Sigmoid colon (tissue), 4 donors: ENCODE data around the gene FAM227A.

ENCODE experiments used
- EP300 ChIP-seq, 4 donors: sonication (generic); formaldehyde crosslinking; IDR thresholded peaks; one replicate each; pipeline ENCODE4 v1.6.1; 2017; ENCODE audit warnings: antibody characterized with exemption in 4 of 4
- POLR2A ChIP-seq, 2 donors: fragments of 450-650 bp; IDR thresholded peaks; one replicate each; pipeline ENCODE4 v1.6.1; 2016; ENCODE audit warnings: antibody characterized with exemption in 2 of 2, mild to moderate bottlenecking in 2 of 2, moderate library complexity in 2 of 2
- TF ChIP-seq, protein P1 (sequence below), 4 experiments: fragments of 450-650 bp in 3 of 4; fragments of 200-600 bp in 1 of 4; IDR thresholded peaks; one replicate each; pipeline ENCODE4 v1.5.1; 2016 to 2019; ENCODE audit warnings: antibody characterized with exemption in 4 of 4, mild to moderate bottlenecking in 3 of 4, moderate library complexity in 2 of 4

DNA sequence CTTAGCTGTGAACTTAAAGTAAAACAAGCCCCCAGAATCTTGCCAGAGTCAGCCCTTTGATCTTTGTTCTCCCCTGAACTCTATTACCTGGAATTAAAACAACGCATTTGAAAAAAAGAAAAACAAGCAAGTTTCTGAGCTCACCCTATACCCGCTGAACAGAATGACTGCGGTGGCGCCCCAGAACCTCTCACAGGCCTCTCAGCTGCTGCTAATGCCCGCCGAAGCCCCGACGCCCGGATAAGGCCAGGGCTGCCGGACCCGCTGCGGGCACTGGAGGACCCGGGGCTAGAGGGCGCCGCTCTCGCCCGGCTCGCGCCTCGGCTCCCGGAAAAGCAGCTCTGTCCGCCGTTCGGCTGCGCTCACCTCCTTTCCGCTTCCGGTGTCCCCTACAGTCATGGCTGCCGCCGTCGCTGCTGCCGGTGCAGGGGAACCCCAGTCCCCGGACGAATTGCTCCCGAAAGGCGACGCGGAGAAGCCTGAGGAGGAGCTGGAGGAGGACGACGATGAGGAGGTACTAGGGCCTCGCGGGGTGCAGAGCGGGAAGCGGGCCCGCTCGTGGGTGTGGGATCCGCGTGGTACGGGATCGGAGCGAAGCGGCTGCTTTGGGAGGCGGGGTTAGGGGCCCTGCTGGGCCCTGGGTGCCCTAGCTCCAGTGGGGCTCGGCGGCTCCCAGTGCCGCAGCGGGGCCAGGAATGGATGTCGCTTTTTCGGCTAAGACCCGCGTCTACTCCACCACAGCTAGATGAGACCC lies 25.6 kb upstream of the FAM227A start, which contains the start of gene TOMM22:
- TF ChIP-seq POLR2A (IDR thresholded peaks at IDR 0.05) (peak; percentile 22 to 41), EP300 (IDR thresholded peaks at IDR 0.05) (peak in 1 of 4 donors; percentile 28)
- TF ChIP-seq, protein P1, sequence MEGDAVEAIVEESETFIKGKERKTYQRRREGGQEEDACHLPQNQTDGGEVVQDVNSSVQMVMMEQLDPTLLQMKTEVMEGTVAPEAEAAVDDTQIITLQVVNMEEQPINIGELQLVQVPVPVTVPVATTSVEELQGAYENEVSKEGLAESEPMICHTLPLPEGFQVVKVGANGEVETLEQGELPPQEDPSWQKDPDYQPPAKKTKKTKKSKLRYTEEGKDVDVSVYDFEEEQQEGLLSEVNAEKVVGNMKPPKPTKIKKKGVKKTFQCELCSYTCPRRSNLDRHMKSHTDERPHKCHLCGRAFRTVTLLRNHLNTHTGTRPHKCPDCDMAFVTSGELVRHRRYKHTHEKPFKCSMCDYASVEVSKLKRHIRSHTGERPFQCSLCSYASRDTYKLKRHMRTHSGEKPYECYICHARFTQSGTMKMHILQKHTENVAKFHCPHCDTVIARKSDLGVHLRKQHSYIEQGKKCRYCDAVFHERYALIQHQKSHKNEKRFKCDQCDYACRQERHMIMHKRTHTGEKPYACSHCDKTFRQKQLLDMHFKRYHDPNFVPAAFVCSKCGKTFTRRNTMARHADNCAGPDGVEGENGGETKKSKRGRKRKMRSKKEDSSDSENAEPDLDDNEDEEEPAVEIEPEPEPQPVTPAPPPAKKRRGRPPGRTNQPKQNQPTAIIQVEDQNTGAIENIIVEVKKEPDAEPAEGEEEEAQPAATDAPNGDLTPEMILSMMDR (IDR thresholded peaks at IDR 0.05), result peak in 1 of 4 experiments; percentile 32
